C4-2B (cell line): ENCODE data around the gene VAMP7.

Experiments
- H3K27ac ChIP-seq: fragments of 450-650 bp; 2 replicates; pipeline ENCODE4 v1.5.1; 2017
- CTCF ChIP-seq: fragments of 450-650 bp; conservative IDR thresholded peaks from 2 replicates; pipeline ENCODE4 v1.5.1; 2017; ENCODE audit warnings: mild to moderate bottlenecking
- ZFX ChIP-seq: fragments of 450-650 bp; IDR thresholded peaks from 2 replicates; pipeline ENCODE4 v1.6.1; 2017

Gene VAMP7

DNA sequence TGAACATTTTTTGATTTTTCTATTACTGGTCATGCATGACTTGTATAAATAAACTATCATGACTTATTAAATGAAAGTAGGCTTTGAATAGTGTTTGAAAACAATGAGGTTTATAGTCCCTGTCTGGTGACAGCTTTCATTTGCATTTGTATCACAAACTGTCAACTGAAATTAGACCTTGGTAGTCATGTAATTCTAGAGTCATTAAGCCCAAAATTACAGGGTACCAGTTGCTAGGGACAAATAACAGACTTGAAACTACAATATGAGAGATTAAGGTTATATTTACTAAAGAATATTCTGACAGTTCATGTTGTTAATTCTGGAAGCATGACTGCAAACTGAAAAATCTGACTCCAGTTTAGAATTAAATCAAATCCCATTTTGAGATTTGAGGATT is 9.2 kb upstream of the VAMP7 start:
- TF ChIP-seq CTCF (no peak), ZFX (no peak)

DNA sequence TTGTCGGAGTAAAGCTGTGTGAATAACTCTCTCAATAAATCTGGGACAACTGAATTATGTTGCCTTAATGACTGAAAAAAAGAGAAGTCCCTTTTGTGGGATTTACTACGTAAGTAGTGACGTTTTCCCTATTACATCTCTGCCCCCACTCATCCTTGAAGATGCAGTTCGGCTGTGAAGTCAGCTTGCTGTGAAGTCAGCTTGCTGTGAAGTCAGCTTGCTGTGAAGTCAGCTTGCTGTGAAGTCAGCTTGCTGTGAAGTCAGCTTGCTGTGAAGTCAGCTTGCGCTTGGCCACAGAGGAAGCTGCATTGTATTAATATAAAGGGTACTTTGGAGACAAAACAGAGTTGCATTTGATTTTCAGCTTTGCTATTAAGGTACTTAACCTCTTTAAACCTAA is 8.0 kb upstream of the VAMP7 start:
- TF ChIP-seq ZFX (no peak), CTCF (no peak)
- H3K27ac ChIP-seq: no peak overlapping the region

More for the DNA sequence above, 9.2 kb upstream of the VAMP7 start:
- no peak overlapping the region for H3K27ac ChIP-seq

GRCh38 chrX:155874571-155875244 is 6.4 kb upstream of the VAMP7 start:
- TF ChIP-seq ZFX: no peak
- TF ChIP-seq CTCF: no peak
- H3K27ac ChIP-seq: no peak overlapping the region

GRCh38 chrX:155876704-155877103 is 4.4 kb upstream of the VAMP7 start:
- H3K27ac ChIP-seq: no peak overlapping the region
- no peak for TF ChIP-seq ZFX
- no peak for TF ChIP-seq CTCF

DNA sequence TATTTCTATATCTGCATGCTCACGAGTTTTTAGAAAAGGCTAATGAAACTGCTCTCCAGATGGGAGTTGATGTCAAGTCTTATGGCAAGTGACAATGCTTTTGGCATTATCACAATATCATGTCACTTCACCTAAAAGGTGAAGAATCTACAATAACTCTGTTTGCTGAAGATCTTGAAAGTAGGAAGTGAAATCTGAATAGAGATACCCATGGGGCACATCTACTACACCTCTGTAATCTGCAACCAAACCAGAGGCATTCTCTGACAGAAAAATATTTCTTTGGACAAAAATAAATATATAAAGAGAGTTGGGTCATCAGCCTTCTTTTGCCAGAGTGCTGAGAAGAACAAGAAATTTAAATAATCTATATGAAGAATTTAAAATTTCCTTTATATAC is 3.9 kb upstream of the VAMP7 start:
- TF ChIP-seq ZFX (no peak), CTCF (no peak)
- no peak overlapping the region for H3K27ac ChIP-seq

DNA sequence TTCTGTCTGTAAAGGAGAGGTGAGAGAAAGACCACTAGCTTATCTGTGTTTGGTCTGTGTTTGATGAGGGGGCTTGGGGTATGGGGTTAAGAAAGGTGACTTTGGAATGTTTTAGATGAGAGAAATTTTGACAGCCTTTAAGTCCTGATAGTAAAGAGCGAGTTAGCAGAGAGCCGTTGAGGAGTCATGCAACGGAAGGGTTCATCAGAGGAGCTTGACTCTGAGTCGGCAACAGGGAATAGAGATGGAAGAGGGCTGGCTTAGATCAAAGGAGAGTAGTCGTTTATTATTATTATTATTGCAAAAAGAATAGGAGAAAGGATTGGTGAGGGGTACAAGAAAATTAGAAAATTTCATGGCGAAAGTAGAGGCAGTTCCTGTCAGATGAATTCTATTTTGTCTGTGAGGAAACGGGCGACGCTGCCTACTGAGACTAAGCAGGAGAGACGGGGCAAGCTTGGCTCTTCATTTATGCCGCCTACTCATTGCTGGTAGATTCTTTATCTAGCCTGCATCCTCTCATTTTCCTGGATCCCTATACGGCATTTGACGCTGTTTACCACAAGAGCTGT is 473 bp upstream of the VAMP7 start:
- peak overlapping the region; percentile 73; the same call in 1 of the 2 replicates for H3K27ac ChIP-seq

More for the DNA sequence above, 473 bp upstream of the VAMP7 start:
- TF ChIP-seq CTCF (no peak), ZFX (no peak)
